H1 (cell line): ENCODE measurements around the gene ITGB1BP1. TPM values are rescaled to one million over a fixed set of nuclear protein-coding genes. Genes with fewer than 3 reads are reported as not detected.
A peak's percentile ranks its signal among the peaks of the same experiment; 100 is the strongest.

Source experiments
- CTCF ChIA-PET: fragments of 300-600 bp; sonication (Branson Sonifier 250); formaldehyde crosslinking; loops from one replicate; lab custom pipeline; 2021; ENCODE audit not compliant: partially characterized antibody; lab: Charles Lee
- POLR2A ChIA-PET: fragments of 300-600 bp; sonication (Branson Sonifier 250); formaldehyde crosslinking; loops from one replicate; lab custom pipeline; 2021; ENCODE audit warnings: inconsistent platforms; ENCODE audit not compliant: partially characterized antibody; lab: Charles Lee
- DNase-seq, 2 experiments: peaks; one replicate each; pipeline versions ENCODE4 v3.0.0 to v3.0.0-alpha.2; 2010 to 2022; ENCODE audit warnings: low spot score in 2 of 2, low read depth in 1 of 2, mixed read lengths in 1 of 2
- FAIRE-seq: peaks from 2 replicates; lab custom pipeline; 2011; peaks lifted over from hg19 to GRCh38; lab: Jason Lieb, UNC
- H2AFZ ChIP-seq: 2 replicates; pipeline ENCODE4 v1.8.1; 2012; ENCODE audit warnings: low read length, inconsistent platforms
- H2AK5ac ChIP-seq: 2 replicates; pipeline ENCODE4 v1.6.1; 2013; ENCODE audit warnings: low read depth, low read length
- H2BK120ac ChIP-seq: replicated peaks from 2 replicates; pipeline ENCODE3; 2013; ENCODE audit warnings: low read depth, low read length, inconsistent platforms
- H2BK12ac ChIP-seq: 2 replicates; pipeline ENCODE4 v1.6.1; 2013; ENCODE audit warnings: low read depth, low read length
- H2BK15ac ChIP-seq: 2 replicates; pipeline ENCODE4 v1.6.1; 2013; ENCODE audit warnings: low read length
- H2BK20ac ChIP-seq: 2 replicates; pipeline ENCODE4 v1.6.1; 2013; ENCODE audit warnings: low read length
- H2BK5ac ChIP-seq: 2 replicates; pipeline ENCODE4 v1.6.1; 2013; ENCODE audit warnings: low read depth, low read length
- H3K14ac ChIP-seq: 2 replicates; pipeline ENCODE4 v1.6.1; 2013; ENCODE audit warnings: inconsistent platforms; ENCODE audit not compliant: insufficient read length
- H3K18ac ChIP-seq: 2 replicates; pipeline ENCODE4 v1.6.1; 2013; ENCODE audit warnings: low read length; ENCODE audit errors: extremely low read depth
- H3K23ac ChIP-seq: 2 replicates; pipeline ENCODE4 v1.6.1; 2013; ENCODE audit warnings: inconsistent platforms; ENCODE audit not compliant: insufficient read length
- H3K23me2 ChIP-seq: 2 replicates; pipeline ENCODE4 v1.6.1; 2013; ENCODE audit warnings: low read depth, low read length
- H3K27ac ChIP-seq: 2 replicates; pipeline ENCODE4 v1.6.1; 2011; ENCODE audit warnings: low read depth, low read length, inconsistent platforms
- H3K27me3 ChIP-seq, 4 experiments: replicated peaks in 1 of 4; 1 replicate in 1 of 4; 2 replicates in 3 of 4; pipeline versions ENCODE4 v1.6.1 to v1.8.1; 2011 to 2013; ENCODE audit warnings: low read length in 3 of 4, mild to moderate bottlenecking in 3 of 4, inconsistent platforms in 2 of 4, mixed read lengths in 2 of 4, moderate library complexity in 1 of 4; ENCODE audit not compliant: control insufficient read depth in 3 of 4, insufficient read depth in 3 of 4; ENCODE audit errors: extremely low read depth in 1 of 4
- H3K36me3 ChIP-seq, 4 experiments: 2 replicates each; pipeline versions ENCODE4 v1.6.1 to v1.8.1; 2011 to 2013; ENCODE audit warnings: mild to moderate bottlenecking in 4 of 4, low read length in 3 of 4, moderate library complexity in 2 of 4, control low read depth in 1 of 4, inconsistent platforms in 1 of 4; ENCODE audit not compliant: insufficient read depth in 4 of 4, control insufficient read depth in 2 of 4
- H3K4ac ChIP-seq: replicated peaks from 2 replicates; pipeline ENCODE3; 2013; ENCODE audit warnings: low read length, low read depth, mixed read lengths, inconsistent platforms; ENCODE audit not compliant: insufficient read length
- H3K4me1 ChIP-seq, 4 experiments: replicated peaks in 1 of 4; 1 replicate in 1 of 4; 2 replicates in 3 of 4; pipeline versions ENCODE4 v1.6.1 to v1.8.1; 2011 to 2013; ENCODE audit warnings: low read length in 3 of 4, inconsistent platforms in 2 of 4, mixed read lengths in 1 of 4; ENCODE audit not compliant: insufficient read depth in 4 of 4, control insufficient read depth in 3 of 4
- H3K4me2 ChIP-seq, 2 experiments: 2 replicates each; pipeline versions ENCODE4 v1.6.1 to v1.8.1; 2011 to 2013; ENCODE audit warnings: low read depth in 2 of 2, low read length in 2 of 2, control low read depth in 1 of 2, inconsistent platforms in 1 of 2, mild to moderate bottlenecking in 1 of 2; ENCODE audit not compliant: insufficient read depth in 1 of 2
- H3K4me3 ChIP-seq, 4 experiments: fragments of 200-600, 300-600 bp in 1 of 4; sonication (generic), shearing (Covaris generic), sonication (Bioruptor Twin) in 1 of 4; 2 replicates each; pipeline versions ENCODE4 v1.5.1 to v1.8.1; 2011 to 2016; ENCODE audit warnings: low read length in 4 of 4, low read depth in 3 of 4, control low read depth in 2 of 4, inconsistent platforms in 2 of 4, mild to moderate bottlenecking in 2 of 4, mixed read lengths in 1 of 4, moderate library complexity in 1 of 4; ENCODE audit not compliant: insufficient read depth in 2 of 4; ENCODE audit errors: extremely low read depth in 1 of 4
- H3K56ac ChIP-seq: replicated peaks from 2 replicates; pipeline ENCODE3; 2013; ENCODE audit warnings: low read depth, mild to moderate bottlenecking, mixed read lengths, low read length, inconsistent platforms; ENCODE audit not compliant: insufficient read length
- H3K79me1 ChIP-seq: 2 replicates; pipeline ENCODE4 v1.6.1; 2013; ENCODE audit warnings: low read depth, low read length, control low read depth
- H3K79me2 ChIP-seq, 2 experiments: 2 replicates each; pipeline versions ENCODE4 v1.6.1 to v1.8.1; 2012 to 2013; ENCODE audit warnings: low read length in 2 of 2, mild to moderate bottlenecking in 2 of 2, inconsistent platforms in 1 of 2; ENCODE audit not compliant: insufficient read depth in 2 of 2, control insufficient read depth in 1 of 2
- H3K9ac ChIP-seq, 4 experiments: replicated peaks in 1 of 4; 1 replicate in 1 of 4; 2 replicates in 3 of 4; pipeline versions ENCODE4 v1.6.1 to v1.8.1; 2011 to 2013; ENCODE audit warnings: low read depth in 3 of 4, low read length in 3 of 4, control low read depth in 2 of 4, mild to moderate bottlenecking in 2 of 4, moderate library complexity in 2 of 4, inconsistent platforms in 1 of 4; ENCODE audit errors: extremely low read depth in 1 of 4
- H3K9me3 ChIP-seq, 2 experiments: 2 replicates each; pipeline versions ENCODE4 v1.6.1 to v1.8.1; 2012 to 2013; ENCODE audit warnings: mild to moderate bottlenecking in 2 of 2, moderate library complexity in 2 of 2, control low read depth in 1 of 2, inconsistent platforms in 1 of 2, low read depth in 1 of 2, low read length in 1 of 2, mixed read lengths in 1 of 2; ENCODE audit not compliant: insufficient read depth in 2 of 2
- H4K20me1 ChIP-seq, 2 experiments: replicated peaks in 1 of 2; 2 replicates each; pipeline versions ENCODE3 to v1.8.1; 2011 to 2013; ENCODE audit warnings: inconsistent platforms in 2 of 2, low read length in 2 of 2, mild to moderate bottlenecking in 1 of 2; ENCODE audit not compliant: insufficient read depth in 2 of 2, control insufficient read depth in 1 of 2
- H4K5ac ChIP-seq: 2 replicates; pipeline ENCODE4 v1.6.1; 2013; ENCODE audit warnings: low read length, low read depth, mixed read lengths, inconsistent platforms; ENCODE audit not compliant: insufficient read length
- H4K8ac ChIP-seq: 2 replicates; pipeline ENCODE4 v1.8.0; 2013; ENCODE audit warnings: mild to moderate bottlenecking, moderate library complexity, low read length, inconsistent platforms; ENCODE audit not compliant: insufficient read depth; ENCODE audit errors: extremely low read depth
- H4K91ac ChIP-seq: replicated peaks from 2 replicates; pipeline ENCODE3; 2013; ENCODE audit warnings: low read length, mixed read lengths, inconsistent platforms; ENCODE audit not compliant: insufficient read length
- SIX5 ChIP-seq: IDR thresholded peaks from 2 replicates; pipeline ENCODE4 v1.6.1; 2011; ENCODE audit warnings: mild to moderate bottlenecking, low read depth, low read length
- WGBS, 2 experiments: shearing (Covaris generic) in 1 of 2; methylation state at CpG; one replicate each; pipeline versions ENCODE4 v1.1.6 to v1.1.7; 2013 to 2015; ENCODE audit warnings: low lambda C conversion rate in 2 of 2, mixed read lengths in 2 of 2, inconsistent platforms in 1 of 2, low coverage in 1 of 2, missing lambda C conversion rate in 1 of 2; ENCODE audit not compliant: insufficient replicate concordance in 2 of 2, insufficient coverage in 1 of 2, insufficient read length in 1 of 2; ENCODE audit errors: extremely low coverage in 1 of 2, missing lambda C conversion rate in 1 of 2; 5-methylcytosine and 5-hydroxymethylcytosine counted together
- polyA plus RNA-seq, 7 experiments: library from polyadenylated mRNA; depleted of rRNA in 3 of 7; stranded (reverse) in 5 of 7; unstranded in 2 of 7; fragments of >200 nt in 5 of 7; fragments of 200-250 nt in 2 of 7; gene quantifications; 1 replicate in 5 of 7; 2 replicates in 1 of 7; 4 replicates in 1 of 7; pipeline versions ENCODE4 v1.2.1 to v1.2.3, GENCODE V29; 2011 to 2013; ENCODE audit warnings: missing spikeins in 2 of 7, mixed read lengths in 2 of 7
- total RNA-seq: library from RNA; stranded (reverse); fragmentation: NEBNext Ultra II Directional; extraction: Animal tissue kit (Norgen Biotek cat#: 25700); gene quantifications from 2 replicates; pipeline ENCODE4 v1.2.1, GENCODE V29; 2021

ITGB1BP1 gene
- total and polyA plus RNA-seq, 2 of the 8 experiments (the other 6 are each of a cell fraction or from before 2014, with no cell fraction given) = 16.1 to 45.4 TPM

- H3K4me3 ChIP-seq = no peak overlapping the region
- H3K9me3 ChIP-seq = no peaks in the 10 kb centered on the region
- no peak overlapping the region for H2BK12ac ChIP-seq
- no peak overlapping the region for H3K14ac ChIP-seq
- H3K23ac ChIP-seq = no peak overlapping the region
- no peaks in the 10 kb centered on the region for H3K27me3 ChIP-seq
- no peak overlapping the region for H2BK120ac ChIP-seq
- H3K27ac ChIP-seq = no peak overlapping the region
- 91% methylated on average over 8 of the region's 12 CpGs; no CpG with 5 or more reads in 1 of the 2 experiments for WGBS, 2 experiments
- 0 out of 2 replicates have a peak overlapping the region, but pooled peaks have one; percentile 2 for H3K18ac ChIP-seq
- no peak overlapping the region for H2AK5ac ChIP-seq
- ChIA-PET POLR2A (no interaction called here), CTCF (interaction anchor here (0.5 to 2.8 kb wide), 13 partner anchors 11 to 532 kb away, joined by 3 to 13 read pairs (median 3); no protein-coding TSS in a partner anchor)
- H4K20me1 ChIP-seq = peaks cover 0 to 2% of the 10 kb centered on the region in 2 experiments
- no peak overlapping the region for H3K56ac ChIP-seq
- H3K36me3 ChIP-seq = no peaks in the 10 kb centered on the region; a peak in 3 of 8 replicates
- H3K4me2 ChIP-seq = no peak overlapping the region
- no peak overlapping the region for H2BK15ac ChIP-seq
- no peak overlapping the region for H3K9ac ChIP-seq
- DNase-seq (no peak), FAIRE-seq (no peak)
- H3K23me2 ChIP-seq = no peaks in the 10 kb centered on the region
- H4K91ac ChIP-seq = no peak overlapping the region
- no peak overlapping the region for H3K4ac ChIP-seq
- peak overlapping the region; percentile 65 for H4K8ac ChIP-seq
- no peak for TF ChIP-seq SIX5
- no peak overlapping the region for H2BK20ac ChIP-seq
- H2AFZ ChIP-seq = no peak overlapping the region
- no peaks in the 10 kb centered on the region for H3K79me1 ChIP-seq
- no peaks in the 10 kb centered on the region; a peak in 2 of 7 replicates for H3K4me1 ChIP-seq
- no peak overlapping the region; the same call in 1 of the 2 replicates for H2BK5ac ChIP-seq
- H3K79me2 ChIP-seq = no peaks in the 10 kb centered on the region
- H4K5ac ChIP-seq = no peak overlapping the region
Measured at GRCh38 chr2:9401059-9401547, 22.2 kb downstream of the ITGB1BP1 start.
